H1 (cell line): ENCODE results near the gene CFD. TPM values are rescaled to one million over a fixed set of nuclear protein-coding genes. Genes with fewer than 3 reads are reported as not detected.

Experiments
- CTCF ChIA-PET: fragments of 300-600 bp; sonication (Branson Sonifier 250); formaldehyde crosslinking; loops from one replicate; lab custom pipeline; 2021; ENCODE audit not compliant: partially characterized antibody; lab: Charles Lee
- POLR2A ChIA-PET: fragments of 300-600 bp; sonication (Branson Sonifier 250); formaldehyde crosslinking; loops from one replicate; lab custom pipeline; 2021; ENCODE audit warnings: inconsistent platforms; ENCODE audit not compliant: partially characterized antibody; lab: Charles Lee
- DNase-seq, 2 experiments: peaks; one replicate each; pipeline versions ENCODE4 v3.0.0 to v3.0.0-alpha.2; 2010 to 2022; ENCODE audit warnings: low spot score in 2 of 2, low read depth in 1 of 2, mixed read lengths in 1 of 2
- FAIRE-seq: peaks from 2 replicates; lab custom pipeline; 2011; peaks lifted over from hg19 to GRCh38; lab: Jason Lieb, UNC
- H2AFZ ChIP-seq: 2 replicates; pipeline ENCODE4 v1.8.1; 2012; ENCODE audit warnings: low read length, inconsistent platforms
- H2AK5ac ChIP-seq: 2 replicates; pipeline ENCODE4 v1.6.1; 2013; ENCODE audit warnings: low read depth, low read length
- H2BK120ac ChIP-seq: replicated peaks from 2 replicates; pipeline ENCODE3; 2013; ENCODE audit warnings: low read depth, low read length, inconsistent platforms
- H2BK12ac ChIP-seq: 2 replicates; pipeline ENCODE4 v1.6.1; 2013; ENCODE audit warnings: low read depth, low read length
- H2BK15ac ChIP-seq: 2 replicates; pipeline ENCODE4 v1.6.1; 2013; ENCODE audit warnings: low read length
- H2BK20ac ChIP-seq: 2 replicates; pipeline ENCODE4 v1.6.1; 2013; ENCODE audit warnings: low read length
- H2BK5ac ChIP-seq: 2 replicates; pipeline ENCODE4 v1.6.1; 2013; ENCODE audit warnings: low read depth, low read length
- H3K14ac ChIP-seq: 2 replicates; pipeline ENCODE4 v1.6.1; 2013; ENCODE audit warnings: inconsistent platforms; ENCODE audit not compliant: insufficient read length
- H3K18ac ChIP-seq: 2 replicates; pipeline ENCODE4 v1.6.1; 2013; ENCODE audit warnings: low read length; ENCODE audit errors: extremely low read depth
- H3K23ac ChIP-seq: 2 replicates; pipeline ENCODE4 v1.6.1; 2013; ENCODE audit warnings: inconsistent platforms; ENCODE audit not compliant: insufficient read length
- H3K23me2 ChIP-seq: 2 replicates; pipeline ENCODE4 v1.6.1; 2013; ENCODE audit warnings: low read depth, low read length
- H3K27ac ChIP-seq: 2 replicates; pipeline ENCODE4 v1.6.1; 2011; ENCODE audit warnings: low read depth, low read length, inconsistent platforms
- H3K27me3 ChIP-seq, 4 experiments: replicated peaks in 1 of 4; 1 replicate in 1 of 4; 2 replicates in 3 of 4; pipeline versions ENCODE4 v1.6.1 to v1.8.1; 2011 to 2013; ENCODE audit warnings: low read length in 3 of 4, mild to moderate bottlenecking in 3 of 4, inconsistent platforms in 2 of 4, mixed read lengths in 2 of 4, moderate library complexity in 1 of 4; ENCODE audit not compliant: control insufficient read depth in 3 of 4, insufficient read depth in 3 of 4; ENCODE audit errors: extremely low read depth in 1 of 4
- H3K36me3 ChIP-seq, 4 experiments: 2 replicates each; pipeline versions ENCODE4 v1.6.1 to v1.8.1; 2011 to 2013; ENCODE audit warnings: mild to moderate bottlenecking in 4 of 4, low read length in 3 of 4, moderate library complexity in 2 of 4, control low read depth in 1 of 4, inconsistent platforms in 1 of 4; ENCODE audit not compliant: insufficient read depth in 4 of 4, control insufficient read depth in 2 of 4
- H3K4ac ChIP-seq: replicated peaks from 2 replicates; pipeline ENCODE3; 2013; ENCODE audit warnings: low read length, low read depth, mixed read lengths, inconsistent platforms; ENCODE audit not compliant: insufficient read length
- H3K4me1 ChIP-seq, 4 experiments: replicated peaks in 1 of 4; 1 replicate in 1 of 4; 2 replicates in 3 of 4; pipeline versions ENCODE4 v1.6.1 to v1.8.1; 2011 to 2013; ENCODE audit warnings: low read length in 3 of 4, inconsistent platforms in 2 of 4, mixed read lengths in 1 of 4; ENCODE audit not compliant: insufficient read depth in 4 of 4, control insufficient read depth in 3 of 4
- H3K4me2 ChIP-seq, 2 experiments: 2 replicates each; pipeline versions ENCODE4 v1.6.1 to v1.8.1; 2011 to 2013; ENCODE audit warnings: low read depth in 2 of 2, low read length in 2 of 2, control low read depth in 1 of 2, inconsistent platforms in 1 of 2, mild to moderate bottlenecking in 1 of 2; ENCODE audit not compliant: insufficient read depth in 1 of 2
- H3K4me3 ChIP-seq, 4 experiments: fragments of 200-600, 300-600 bp in 1 of 4; sonication (generic), shearing (Covaris generic), sonication (Bioruptor Twin) in 1 of 4; 2 replicates each; pipeline versions ENCODE4 v1.5.1 to v1.8.1; 2011 to 2016; ENCODE audit warnings: low read length in 4 of 4, low read depth in 3 of 4, control low read depth in 2 of 4, inconsistent platforms in 2 of 4, mild to moderate bottlenecking in 2 of 4, mixed read lengths in 1 of 4, moderate library complexity in 1 of 4; ENCODE audit not compliant: insufficient read depth in 2 of 4; ENCODE audit errors: extremely low read depth in 1 of 4
- H3K56ac ChIP-seq: replicated peaks from 2 replicates; pipeline ENCODE3; 2013; ENCODE audit warnings: low read depth, mild to moderate bottlenecking, mixed read lengths, low read length, inconsistent platforms; ENCODE audit not compliant: insufficient read length
- H3K79me1 ChIP-seq: 2 replicates; pipeline ENCODE4 v1.6.1; 2013; ENCODE audit warnings: low read depth, low read length, control low read depth
- H3K79me2 ChIP-seq, 2 experiments: 2 replicates each; pipeline versions ENCODE4 v1.6.1 to v1.8.1; 2012 to 2013; ENCODE audit warnings: low read length in 2 of 2, mild to moderate bottlenecking in 2 of 2, inconsistent platforms in 1 of 2; ENCODE audit not compliant: insufficient read depth in 2 of 2, control insufficient read depth in 1 of 2
- H3K9ac ChIP-seq, 4 experiments: replicated peaks in 1 of 4; 1 replicate in 1 of 4; 2 replicates in 3 of 4; pipeline versions ENCODE4 v1.6.1 to v1.8.1; 2011 to 2013; ENCODE audit warnings: low read depth in 3 of 4, low read length in 3 of 4, control low read depth in 2 of 4, mild to moderate bottlenecking in 2 of 4, moderate library complexity in 2 of 4, inconsistent platforms in 1 of 4; ENCODE audit errors: extremely low read depth in 1 of 4
- H3K9me3 ChIP-seq, 2 experiments: 2 replicates each; pipeline versions ENCODE4 v1.6.1 to v1.8.1; 2012 to 2013; ENCODE audit warnings: mild to moderate bottlenecking in 2 of 2, moderate library complexity in 2 of 2, control low read depth in 1 of 2, inconsistent platforms in 1 of 2, low read depth in 1 of 2, low read length in 1 of 2, mixed read lengths in 1 of 2; ENCODE audit not compliant: insufficient read depth in 2 of 2
- H4K20me1 ChIP-seq, 2 experiments: replicated peaks in 1 of 2; 2 replicates each; pipeline versions ENCODE3 to v1.8.1; 2011 to 2013; ENCODE audit warnings: inconsistent platforms in 2 of 2, low read length in 2 of 2, mild to moderate bottlenecking in 1 of 2; ENCODE audit not compliant: insufficient read depth in 2 of 2, control insufficient read depth in 1 of 2
- H4K5ac ChIP-seq: 2 replicates; pipeline ENCODE4 v1.6.1; 2013; ENCODE audit warnings: low read length, low read depth, mixed read lengths, inconsistent platforms; ENCODE audit not compliant: insufficient read length
- H4K8ac ChIP-seq: 2 replicates; pipeline ENCODE4 v1.8.0; 2013; ENCODE audit warnings: mild to moderate bottlenecking, moderate library complexity, low read length, inconsistent platforms; ENCODE audit not compliant: insufficient read depth; ENCODE audit errors: extremely low read depth
- H4K91ac ChIP-seq: replicated peaks from 2 replicates; pipeline ENCODE3; 2013; ENCODE audit warnings: low read length, mixed read lengths, inconsistent platforms; ENCODE audit not compliant: insufficient read length
- CTBP2 ChIP-seq: IDR thresholded peaks from 2 replicates; pipeline ENCODE4 v1.7.0; 2011; ENCODE audit warnings: borderline replicate concordance, mild to moderate bottlenecking, moderate library complexity, mixed read lengths, low read length; ENCODE audit not compliant: insufficient read depth, insufficient read length
- FOSL1 ChIP-seq: IDR thresholded peaks from 2 replicates; pipeline ENCODE4 v1.6.1; 2011; ENCODE audit warnings: mild to moderate bottlenecking, low read depth, low read length, moderate library complexity; ENCODE audit not compliant: insufficient read depth
- KDM1A ChIP-seq: fragments of 200-600, 300-600 bp; sonication (generic); IDR thresholded peaks from 2 replicates; pipeline ENCODE4 v1.7.1; 2016; ENCODE audit warnings: mild to moderate bottlenecking, low read length, borderline replicate concordance
- RFX5 ChIP-seq: IDR thresholded peaks from 2 replicates; pipeline ENCODE4 v1.6.1; 2011; ENCODE audit warnings: low read depth, low read length, improper control_type of control experiment, borderline replicate concordance
- RXRA ChIP-seq: IDR thresholded peaks from 2 replicates; pipeline ENCODE4 v1.6.1; 2011; ENCODE audit warnings: low read depth, mild to moderate bottlenecking, low read length, moderate library complexity; ENCODE audit not compliant: insufficient read depth
- SAP30 ChIP-seq: fragments of 300-600 bp; sonication (generic); IDR thresholded peaks from 2 replicates; pipeline ENCODE4 v1.7.1; 2012; ENCODE audit warnings: low read length, moderate library complexity, mild to moderate bottlenecking, inconsistent platforms; ENCODE audit not compliant: insufficient read depth, insufficient replicate concordance
- SIRT6 ChIP-seq: IDR thresholded peaks from one replicate; pipeline ENCODE4 v1.7.1; 2012; ENCODE audit warnings: low read length, inconsistent platforms
- SP4 ChIP-seq: IDR thresholded peaks from 2 replicates; pipeline ENCODE4 v1.6.1; 2012; ENCODE audit warnings: low read length, inconsistent platforms
- TAF1 ChIP-seq: IDR thresholded peaks from 2 replicates; pipeline ENCODE4 v1.6.1; 2011; ENCODE audit warnings: mild to moderate bottlenecking, low read depth, low read length
- TBP ChIP-seq: IDR thresholded peaks from 2 replicates; pipeline ENCODE4 v1.6.1; 2011; ENCODE audit warnings: low read depth, low read length, improper control_type of control experiment
- YY1 ChIP-seq: IDR thresholded peaks from 2 replicates; pipeline ENCODE4 v1.6.1; 2011; ENCODE audit warnings: low read depth, mild to moderate bottlenecking, low read length
- WGBS, 2 experiments: shearing (Covaris generic) in 1 of 2; methylation state at CpG; one replicate each; pipeline versions ENCODE4 v1.1.6 to v1.1.7; 2013 to 2015; ENCODE audit warnings: low lambda C conversion rate in 2 of 2, mixed read lengths in 2 of 2, inconsistent platforms in 1 of 2, low coverage in 1 of 2, missing lambda C conversion rate in 1 of 2; ENCODE audit not compliant: insufficient replicate concordance in 2 of 2, insufficient coverage in 1 of 2, insufficient read length in 1 of 2; ENCODE audit errors: extremely low coverage in 1 of 2, missing lambda C conversion rate in 1 of 2; 5-methylcytosine and 5-hydroxymethylcytosine counted together
- polyA plus RNA-seq, 7 experiments: library from polyadenylated mRNA; depleted of rRNA in 3 of 7; stranded (reverse) in 5 of 7; unstranded in 2 of 7; fragments of >200 nt in 5 of 7; fragments of 200-250 nt in 2 of 7; gene quantifications; 1 replicate in 5 of 7; 2 replicates in 1 of 7; 4 replicates in 1 of 7; pipeline versions ENCODE4 v1.2.1 to v1.2.3, GENCODE V29; 2011 to 2013; ENCODE audit warnings: missing spikeins in 2 of 7, mixed read lengths in 2 of 7
- total RNA-seq: library from RNA; stranded (reverse); fragmentation: NEBNext Ultra II Directional; extraction: Animal tissue kit (Norgen Biotek cat#: 25700); gene quantifications from 2 replicates; pipeline ENCODE4 v1.2.1, GENCODE V29; 2021
- TF ChIP-seq, protein P1 (sequence below): IDR thresholded peaks from 2 replicates; pipeline ENCODE4 v1.6.1; 2012; ENCODE audit warnings: low read length, inconsistent platforms

The CFD gene
- total and polyA plus RNA-seq, 2 of the 8 experiments (the other 6 are each of a cell fraction or from before 2014, with no cell fraction given) = 1.7 to 2.8 TPM

DNA sequence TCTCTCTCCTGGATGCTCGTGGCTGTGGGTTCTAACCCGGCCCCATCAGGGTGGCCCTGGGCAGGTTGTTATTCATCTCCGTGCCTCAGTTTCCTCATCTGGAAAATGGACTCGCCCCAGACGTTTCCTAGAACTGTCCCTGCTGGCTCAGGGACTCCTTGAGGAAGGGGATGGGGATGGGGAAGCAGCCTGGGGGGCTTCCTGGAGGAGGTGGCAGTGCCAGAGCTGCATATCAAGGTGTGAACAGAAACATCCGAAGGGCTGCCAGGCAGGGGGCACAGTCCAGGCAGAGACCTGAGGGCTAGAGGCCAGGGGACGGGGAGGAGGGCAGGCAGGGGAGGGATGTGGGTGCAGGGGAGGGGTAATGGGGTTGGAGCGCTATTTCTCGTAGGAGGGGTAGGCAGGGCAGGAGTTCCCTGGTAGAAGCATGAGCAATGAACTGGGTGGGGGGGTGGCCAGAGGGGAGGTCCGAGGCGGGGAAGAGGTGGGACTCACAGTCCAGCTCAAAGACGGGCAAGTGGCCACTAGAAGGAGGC is 11.0 kb upstream of the CFD start:
- H3K4me1 ChIP-seq = peaks cover 0 to 5% (median 2%) of the 10 kb centered on the region in 4 experiments; a peak in 4 of 7 replicates
- POLR2A ChIA-PET = interaction anchor here (0.6 to 2.9 kb wide), 4 partner anchors 9 to 482 kb away, joined by 3 to 9 read pairs (median 3); partner anchors contain the start of gene PTBP1
- H3K9ac ChIP-seq = no peak overlapping the region
- no peak overlapping the region for H2BK120ac ChIP-seq
- no peak overlapping the region for H2BK15ac ChIP-seq
- peaks cover 5 to 11% (median 8%) of the 10 kb centered on the region in 4 experiments for H3K27me3 ChIP-seq
- no peak overlapping the region for H2BK12ac ChIP-seq
- no peak for FAIRE-seq
- H3K18ac ChIP-seq = no peak overlapping the region
- no peaks in the 10 kb centered on the region for H3K79me2 ChIP-seq
- no peak overlapping the region for H4K8ac ChIP-seq
- no peak overlapping the region for H2BK20ac ChIP-seq
- no peak for DNase-seq
- no peak overlapping the region for H2AK5ac ChIP-seq
- no peak overlapping the region for H4K5ac ChIP-seq
- peaks cover 3% of the 10 kb centered on the region; the same call in 1 of the 2 replicates for H3K23me2 ChIP-seq
- 77% methylated on average over 7 of the region's 12 CpGs; no CpG with 5 or more reads in 1 of the 2 experiments for WGBS, 2 experiments
- H2AFZ ChIP-seq = no peak overlapping the region
- no peak overlapping the region for H3K14ac ChIP-seq
- H3K4ac ChIP-seq = no peak overlapping the region
- H3K4me2 ChIP-seq = no peak overlapping the region
- H3K79me1 ChIP-seq = no peaks in the 10 kb centered on the region
- no peak overlapping the region for H3K27ac ChIP-seq
- CTCF ChIA-PET = interaction anchor here (0.7 to 1.9 kb wide), 5 partner anchors 9 to 572 kb away, joined by 3 to 6 read pairs (median 3); no protein-coding TSS in a partner anchor
- H3K56ac ChIP-seq = no peak overlapping the region
- no peaks in the 10 kb centered on the region for H3K36me3 ChIP-seq
- no peak overlapping the region for H4K91ac ChIP-seq
- H2BK5ac ChIP-seq = no peak overlapping the region
- H4K20me1 ChIP-seq = no peaks in the 10 kb centered on the region
- no peaks in the 10 kb centered on the region for H3K9me3 ChIP-seq
- H3K23ac ChIP-seq = no peak overlapping the region
- H3K4me3 ChIP-seq = no peak overlapping the region
- TF ChIP-seq RFX5 (no peak), SIRT6 (no peak), FOSL1 (no peak), YY1 (no peak), RXRA (no peak), SAP30 (no peak), TBP (no peak), KDM1A (no peak), TAF1 (no peak), CTBP2 (no peak), SP4 (no peak)
- TF ChIP-seq, protein P1, sequence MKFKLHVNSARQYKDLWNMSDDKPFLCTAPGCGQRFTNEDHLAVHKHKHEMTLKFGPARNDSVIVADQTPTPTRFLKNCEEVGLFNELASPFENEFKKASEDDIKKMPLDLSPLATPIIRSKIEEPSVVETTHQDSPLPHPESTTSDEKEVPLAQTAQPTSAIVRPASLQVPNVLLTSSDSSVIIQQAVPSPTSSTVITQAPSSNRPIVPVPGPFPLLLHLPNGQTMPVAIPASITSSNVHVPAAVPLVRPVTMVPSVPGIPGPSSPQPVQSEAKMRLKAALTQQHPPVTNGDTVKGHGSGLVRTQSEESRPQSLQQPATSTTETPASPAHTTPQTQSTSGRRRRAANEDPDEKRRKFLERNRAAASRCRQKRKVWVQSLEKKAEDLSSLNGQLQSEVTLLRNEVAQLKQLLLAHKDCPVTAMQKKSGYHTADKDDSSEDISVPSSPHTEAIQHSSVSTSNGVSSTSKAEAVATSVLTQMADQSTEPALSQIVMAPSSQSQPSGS = no peak
